Activated gamma-delta T cell treated with anti-CD3 and anti-CD28 coated beads, Interleukin-2, amount 50 U/mL, for 16 hours (primary cell): ENCODE data around the gene MYLK2.
A peak's percentile ranks its signal among the peaks of the same experiment; 100 is the strongest.
"Not testable (repeated sequence)": the region's sequence is repeated elsewhere in the genome, so short reads cannot be mapped to it uniquely, and the experiment has no call there.

Experiments used
- DNase-seq: peaks from one replicate; pipeline ENCODE4 v3.0.0-alpha.2; 2020; ENCODE audit warnings: low read depth

The MYLK2 gene

GRCh38 chr20:31815408-31816188 lies 3.6 kb upstream of the MYLK2 start:
- DNase-seq = no peak

DNA sequence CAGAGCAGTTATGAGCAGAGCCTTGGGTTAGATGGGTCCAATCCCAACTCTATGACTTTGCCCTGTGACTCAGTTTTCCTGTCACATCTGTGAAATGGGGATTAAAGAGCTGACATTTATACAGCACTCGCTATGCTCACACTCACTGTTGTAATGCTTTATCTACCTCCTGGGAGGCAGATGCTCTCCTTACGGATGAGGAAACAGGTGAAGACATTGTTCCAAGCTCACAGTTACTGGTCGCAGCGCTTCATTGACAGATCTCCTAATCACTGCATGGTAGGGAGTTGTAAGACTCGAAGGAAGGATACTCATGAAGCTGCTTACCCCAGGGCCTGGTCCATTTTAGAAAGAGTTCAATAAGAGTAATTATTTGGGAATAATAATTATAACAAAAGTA lies 2.9 kb upstream of the MYLK2 start:
- DNase-seq = no peak

DNA sequence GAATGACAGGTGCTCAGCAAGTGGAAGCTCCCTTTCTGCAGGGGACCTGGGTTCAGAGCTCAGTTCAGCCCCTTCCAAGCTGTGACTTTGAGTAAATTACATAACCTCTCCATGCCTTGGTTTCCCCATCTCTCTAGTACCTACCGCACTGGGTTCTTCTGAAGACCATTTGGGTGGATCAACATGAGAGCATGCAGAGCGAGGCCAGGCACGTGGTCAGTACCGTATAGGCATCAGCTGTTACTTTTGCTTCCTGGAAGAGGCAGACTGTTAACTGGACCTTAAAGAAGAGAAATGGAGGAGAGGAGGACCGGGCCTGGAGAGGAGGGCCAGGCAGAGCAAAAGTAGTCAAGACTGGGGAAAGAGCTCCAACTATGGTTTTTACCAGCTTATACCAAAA lies 1.7 kb upstream of the MYLK2 start:
- DNase-seq = no peak

- no peak for DNase-seq
Measured at GRCh38 chr20:31818376-31818908, 714 bp upstream of the MYLK2 start.

- DNase-seq = no peak
Measured at GRCh38 chr20:31820228-31820627, 1.1 kb downstream of the MYLK2 start.

DNA sequence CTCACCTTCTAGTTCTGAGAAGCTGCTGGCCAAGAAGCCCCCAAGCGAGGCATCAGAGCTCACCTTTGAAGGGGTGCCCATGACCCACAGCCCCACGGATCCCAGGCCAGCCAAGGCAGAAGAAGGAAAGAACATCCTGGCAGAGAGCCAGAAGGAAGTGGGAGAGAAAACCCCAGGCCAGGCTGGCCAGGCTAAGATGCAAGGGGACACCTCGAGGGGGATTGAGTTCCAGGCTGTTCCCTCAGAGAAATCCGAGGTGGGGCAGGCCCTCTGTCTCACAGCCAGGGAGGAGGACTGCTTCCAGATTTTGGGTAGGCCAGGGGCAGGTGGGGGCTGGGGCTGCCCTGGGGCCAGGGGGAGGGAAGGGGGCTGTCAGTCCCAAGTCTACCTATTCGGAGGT lies 2.3 kb downstream of the MYLK2 start:
- no peak for DNase-seq

GRCh38 chr20:31822421-31823330 lies 3.5 kb downstream of the MYLK2 start:
- peak; percentile 71 for DNase-seq

DNA sequence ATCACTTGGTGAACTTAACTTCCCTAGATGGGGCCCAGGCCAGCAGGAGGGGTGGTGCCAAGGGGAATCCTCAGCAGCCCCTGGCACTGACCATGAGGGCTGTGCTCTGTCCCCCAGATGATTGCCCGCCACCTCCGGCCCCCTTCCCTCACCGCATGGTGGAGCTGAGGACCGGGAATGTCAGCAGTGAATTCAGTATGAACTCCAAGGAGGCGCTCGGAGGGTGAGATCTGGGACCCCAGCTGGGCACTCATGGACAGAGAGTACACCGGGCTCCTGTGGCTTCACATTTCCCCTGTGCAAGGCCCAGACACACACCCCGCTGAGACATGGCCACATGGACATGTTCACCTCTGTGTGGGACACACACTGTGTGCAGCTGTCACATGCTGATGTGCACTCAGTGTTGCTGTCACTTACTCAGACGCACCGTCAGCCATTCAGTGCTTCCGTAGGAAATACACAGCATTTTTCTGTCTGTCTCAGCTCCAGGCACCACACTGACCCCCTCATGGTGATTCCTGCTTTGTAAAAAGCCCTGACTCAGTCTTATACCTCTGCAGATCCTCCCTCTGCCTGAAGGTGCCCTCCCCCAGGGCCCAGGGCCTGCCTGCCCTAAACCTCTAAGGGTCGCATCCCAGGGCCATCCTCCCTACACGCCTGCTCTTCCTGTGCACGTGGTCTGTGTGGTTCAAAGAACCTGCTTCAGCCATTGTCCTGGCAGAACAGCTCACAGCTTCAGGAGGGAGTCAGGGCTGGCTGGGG lies 4.4 kb downstream of the MYLK2 start:
- DNase-seq = no peak

GRCh38 chr20:31824125-31824485 lies 4.9 kb downstream of the MYLK2 start:
- DNase-seq = no peak

DNA sequence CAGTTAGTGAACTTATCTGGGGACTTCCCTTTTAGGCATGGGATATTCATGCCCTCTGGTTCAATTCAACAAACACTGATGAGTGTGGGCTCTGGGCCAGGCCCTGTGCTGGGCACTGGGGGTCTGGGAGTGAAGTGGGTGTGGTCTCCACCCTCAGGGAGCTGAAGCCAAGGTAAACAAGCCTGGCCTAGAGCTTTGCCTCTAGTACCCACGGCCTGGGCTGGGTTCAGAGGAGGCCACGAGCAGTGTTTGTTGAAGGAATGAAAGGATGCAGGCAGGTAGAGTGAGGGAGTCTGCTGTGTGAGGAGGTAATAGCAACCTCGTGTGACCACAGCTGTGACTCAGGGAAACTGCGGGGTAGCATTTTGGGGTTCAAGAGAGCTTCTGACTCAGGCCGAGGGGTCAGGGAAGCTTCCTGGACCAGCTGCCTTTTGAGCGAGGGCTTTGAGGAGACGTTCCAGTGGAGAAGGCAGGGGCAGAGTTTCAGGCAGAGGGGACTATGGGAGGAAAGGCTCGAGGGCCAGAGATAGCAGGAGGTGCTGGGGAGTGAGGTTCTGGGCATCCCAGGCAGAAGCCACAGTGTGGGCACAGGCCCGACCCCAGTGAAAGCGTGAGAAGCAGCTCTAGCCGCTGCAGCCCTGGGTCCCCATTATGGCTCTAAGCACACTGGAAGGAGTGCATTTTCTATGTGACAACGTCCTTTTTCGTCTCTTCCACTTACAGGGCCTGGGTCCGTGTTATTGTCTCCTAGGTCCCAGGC lies 5.6 kb downstream of the MYLK2 start:
- no peak for DNase-seq

- DNase-seq = no peak
Measured at GRCh38 chr20:31826074-31826473, 6.9 kb downstream of the MYLK2 start.

DNA sequence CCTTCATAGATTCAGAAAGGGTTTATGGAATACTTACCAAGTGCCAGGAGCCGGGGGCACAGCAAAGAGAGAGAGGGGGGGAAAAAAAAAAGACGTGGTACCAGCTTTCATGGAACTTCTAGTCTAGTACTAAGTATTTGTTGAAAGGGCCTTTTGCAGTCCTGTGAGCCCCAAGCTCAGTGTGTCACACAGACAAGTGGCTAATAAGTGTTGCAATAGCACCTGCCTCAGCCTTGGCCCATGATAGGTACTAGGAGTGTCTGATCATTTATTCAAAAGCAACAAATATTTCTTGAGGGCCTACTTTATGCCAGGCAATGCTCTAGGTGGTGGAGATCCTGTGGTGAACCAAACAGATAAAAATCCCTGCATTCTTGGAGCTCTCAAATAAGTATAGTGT lies 7.9 kb downstream of the MYLK2 start:
- DNase-seq = no peak

DNA sequence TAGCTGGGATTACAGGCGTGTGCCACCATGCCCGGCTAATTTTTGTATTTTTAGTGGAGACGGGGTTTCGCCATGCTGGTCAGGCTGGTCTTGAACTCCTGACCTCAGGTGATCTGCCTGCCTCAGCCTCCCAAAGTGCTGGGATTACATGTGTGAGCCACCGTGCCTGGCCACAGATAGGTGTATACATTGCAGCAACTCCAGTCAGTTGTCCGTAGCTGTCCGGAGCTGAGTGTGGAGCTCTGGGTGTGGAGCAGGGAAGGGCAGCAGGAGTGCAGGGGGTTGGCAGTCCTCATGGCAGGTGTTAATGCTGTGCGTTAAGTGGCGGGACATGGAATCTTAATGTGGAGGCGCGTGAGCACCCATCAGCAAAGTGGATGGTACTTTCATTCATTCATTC lies 8.9 kb downstream of the MYLK2 start:
- not testable (repeated sequence) for DNase-seq

DNA sequence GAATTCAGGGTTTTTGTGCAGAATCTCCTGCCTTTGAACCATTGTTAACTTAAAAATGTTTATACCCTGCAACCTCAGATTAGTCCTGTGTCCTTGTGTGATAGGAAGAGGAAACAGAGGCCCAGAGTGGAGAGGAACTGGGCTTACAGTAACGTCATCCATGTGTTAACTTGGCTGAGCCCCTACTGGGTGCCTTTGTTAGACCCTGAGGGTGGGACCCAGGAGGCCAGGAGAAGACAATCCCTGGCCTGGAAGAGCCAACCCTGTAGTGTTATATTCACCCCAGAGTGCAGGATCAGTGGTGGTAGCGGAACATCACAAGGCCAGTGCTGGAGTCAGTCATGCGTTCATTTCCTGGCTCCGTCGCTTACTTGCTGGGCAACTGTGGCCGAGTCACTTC lies 10.6 kb downstream of the MYLK2 start:
- no peak for DNase-seq

DNA sequence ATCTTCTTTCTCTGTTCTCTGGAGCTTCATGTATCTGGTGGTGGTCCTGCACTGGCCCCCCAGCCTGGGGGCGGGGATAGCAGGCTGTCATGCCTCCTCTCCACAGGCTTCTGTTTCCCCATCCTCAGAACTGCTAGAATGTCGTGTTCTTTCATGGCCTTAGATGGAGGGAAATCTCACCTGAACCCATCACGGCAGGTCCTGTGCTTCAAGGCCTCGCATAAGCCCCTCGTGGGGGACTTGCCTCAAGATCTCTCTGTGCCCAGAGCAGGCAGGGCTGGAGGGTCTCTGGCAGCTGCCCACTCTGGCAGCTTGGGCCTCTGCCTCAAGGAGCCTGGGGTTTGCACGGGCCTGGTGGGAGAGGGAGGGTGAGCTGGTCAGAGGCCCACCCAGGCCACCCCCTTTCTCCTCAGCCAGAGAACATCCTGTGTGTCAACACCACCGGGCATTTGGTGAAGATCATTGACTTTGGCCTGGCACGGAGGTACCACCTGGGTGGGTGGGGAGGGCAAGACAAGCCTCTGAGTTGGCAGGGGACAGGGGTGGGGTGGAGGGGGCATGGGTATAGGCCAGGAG lies 11.3 kb downstream of the MYLK2 start:
- no peak for DNase-seq

- no peak for DNase-seq
Measured at GRCh38 chr20:31831211-31831610, 12.1 kb downstream of the MYLK2 start.

- no peak for DNase-seq
Measured at GRCh38 chr20:31831771-31832306, 12.7 kb downstream of the MYLK2 start.

GRCh38 chr20:31833130-31833930 lies 14.2 kb downstream of the MYLK2 start:
- DNase-seq = peak; percentile 37

- no peak for DNase-seq
Measured at GRCh38 chr20:31833931-31834521, 14.9 kb downstream of the MYLK2 start.

DNA sequence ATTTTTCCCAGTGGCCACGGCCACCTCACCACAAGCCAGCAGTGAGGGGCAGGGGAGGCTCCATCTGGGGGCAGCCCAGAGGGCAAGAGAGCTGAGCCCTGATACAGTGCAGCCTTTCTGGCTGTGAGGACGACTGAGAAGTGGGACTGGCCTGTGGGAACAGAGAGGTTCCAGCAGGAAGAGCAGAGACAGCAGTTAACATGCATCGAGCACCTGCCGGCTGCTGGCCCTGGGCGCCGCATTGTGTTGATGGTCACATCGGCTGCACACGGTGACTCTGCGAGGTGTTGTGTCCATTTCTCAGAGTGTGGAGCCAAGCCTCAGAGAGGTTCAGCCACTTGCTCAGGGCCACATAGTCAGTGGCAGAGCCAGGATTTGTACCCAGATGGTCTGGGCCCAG lies 16.4 kb downstream of the MYLK2 start:
- DNase-seq = no peak
